Right lobe of liver (tissue), 6 donors: ENCODE results near the gene DAG1. TPM values are rescaled to one million over a fixed set of nuclear protein-coding genes. Genes with fewer than 3 reads are reported as not detected.

ENCODE experiments used
- ATAC-seq, 4 donors: fragments of 200-7000 bp; cut with Tn5 transposase; one replicate each; pipeline ENCODE4 v1.9.1; 2020; ENCODE audit warnings: mild to moderate bottlenecking in 4 of 4, moderate library complexity in 4 of 4
- DNase-seq, 3 donors: peaks; one replicate each; pipeline ENCODE4 v3.0.0-alpha.2; 2020
- H3K27ac ChIP-seq, 3 donors: fragments of 200-600 bp; one replicate each; pipeline ENCODE4 v1.8.0; 2022
- H3K27me3 ChIP-seq, 2 donors: fragments of 200-600 bp; one replicate each; pipeline ENCODE4 v1.8.0; 2022
- H3K36me3 ChIP-seq, 4 donors: fragments of 200-600 bp; sonication (generic) in 1 of 4; one replicate each; pipeline versions ENCODE4 v1.5.1 to v1.8.0; 2017 to 2022; ENCODE audit warnings: control low read depth in 1 of 4
- H3K4me1 ChIP-seq, 4 donors: fragments of 200-600 bp; sonication (generic) in 1 of 4; one replicate each; pipeline versions ENCODE4 v1.5.1 to v1.8.0; 2017 to 2022; ENCODE audit warnings: control low read depth in 1 of 4
- H3K4me3 ChIP-seq, 3 donors: fragments of 200-600 bp; one replicate each; pipeline ENCODE4 v1.8.0; 2022
- H3K9me3 ChIP-seq, 4 donors: fragments of 200-600 bp; sonication (generic) in 1 of 4; one replicate each; pipeline versions ENCODE4 v1.5.1 to v1.8.0; 2017 to 2022; ENCODE audit warnings: control low read depth in 1 of 4
- CTCF ChIP-seq, 4 donors: fragments of 200-600 bp in 3 of 4; fragments of 450-650 bp in 1 of 4; IDR thresholded peaks; one replicate each; pipeline versions ENCODE4 v1.5.1 to v1.8.0; 2016 to 2022; ENCODE audit warnings: antibody characterized with exemption in 4 of 4, mild to moderate bottlenecking in 2 of 4
- POLR2A ChIP-seq: fragments of 450-650 bp; IDR thresholded peaks from one replicate; pipeline ENCODE4 v1.6.1; 2017; ENCODE audit warnings: antibody characterized with exemption, mild to moderate bottlenecking
- WGBS: methylation state at CpG from one replicate; pipeline ENCODE4 v1.1.6; 2018; ENCODE audit warnings: low coverage, low lambda C conversion rate; ENCODE audit not compliant: insufficient coverage; ENCODE audit errors: missing lambda C conversion rate; 5-methylcytosine and 5-hydroxymethylcytosine counted together
- intact Hi-C, 2 donors: fragments of 100-400 bp; cut with DNase I; formaldehyde crosslinking; loops; one replicate each; pipeline versions ENCODE4 v1.11.2 to v1.14.1; 2022
- total RNA-seq, 6 experiments: library from RNA; depleted of rRNA in 2 of 6; stranded (reverse); fragments of >200 nt in 2 of 6; fragmentation: NEBNext Ultra II Directional in 3 of 6; extraction: Animal tissue kit (Norgen Biotek cat#: 25700) in 3 of 6; gene quantifications; one replicate each; pipeline versions ENCODE4 v1.1.0 to v1.2.4, GENCODE V29; 2016 to 2023
- donor health status: DM: no; HTN: yes; CAD: no.
- donor health status: DM: no; HTN: no; CAD: no.
- donor health status: DM: no; HTN: no; CAD: no.
- donor health status: DM: no; HTN: yes; CAD: no.
- donor health status: DM: no; HTN: yes; CAD: no.

The DAG1 gene
- total RNA-seq, 6 experiments from 2014 or later: 54.5 to 92.5 (median 65.2) TPM

- no peaks in the 10 kb centered on the region for H3K36me3 ChIP-seq
- TF ChIP-seq CTCF (IDR thresholded peaks at IDR 0.05): no peak
- no peak for TF ChIP-seq POLR2A
- intact Hi-C loops: no loop called here
- peaks cover 0 to 21% (median 5%) of the 10 kb centered on the region in 4 donors for H3K4me1 ChIP-seq
- 94% methylated on average over 10 of the region's 18 CpGs for WGBS
- H3K27me3 ChIP-seq: no peaks in the 10 kb centered on the region
- ATAC-seq (no peak), DNase-seq (no peak)
- no peaks in the 10 kb centered on the region for H3K9me3 ChIP-seq
- no peak overlapping the region for H3K4me3 ChIP-seq
- H3K27ac ChIP-seq: peak overlapping the region in 1 of 3 donors; percentile 38
Observed at GRCh38 chr3:49465270-49466034, 4.6 kb upstream of the DAG1 start.

- no peaks in the 10 kb centered on the region for H3K27me3 ChIP-seq
- H3K4me1 ChIP-seq: peaks cover 0 to 22% (median 5%) of the 10 kb centered on the region in 4 donors
- H3K4me3 ChIP-seq: no peak overlapping the region
- intact Hi-C loops: no loop called here
- ATAC-seq: no peak
- DNase-seq: no peak
- peak overlapping the region in 1 of 3 donors; percentile 38 for H3K27ac ChIP-seq
- H3K9me3 ChIP-seq: no peaks in the 10 kb centered on the region
- WGBS: 90% methylated on average over 2 of the region's 2 CpGs
- TF ChIP-seq POLR2A (no peak), CTCF (IDR thresholded peaks at IDR 0.05) (no peak)
- H3K36me3 ChIP-seq: no peaks in the 10 kb centered on the region
Observed at GRCh38 chr3:49466085-49466484, 4.0 kb upstream of the DAG1 start.

GRCh38 chr3:49469037-49469935 is 781 bp upstream of the DAG1 start:
- intact Hi-C loops: no loop called here
- no peaks in the 10 kb centered on the region for H3K36me3 ChIP-seq
- H3K4me1 ChIP-seq: peaks cover 0 to 34% (median 13%) of the 10 kb centered on the region in 4 donors
- WGBS: 13% methylated on average over 11 of the region's 23 CpGs
- ATAC-seq: peak; percentile 31 to 54 (median 42)
- peak overlapping the region; percentile 74 to 95 (median 88) for H3K27ac ChIP-seq
- TF ChIP-seq CTCF (IDR thresholded peaks at IDR 0.05) (no peak), POLR2A (no peak)
- H3K9me3 ChIP-seq: no peaks in the 10 kb centered on the region
- H3K27me3 ChIP-seq: no peaks in the 10 kb centered on the region
- H3K4me3 ChIP-seq: peak overlapping the region; percentile 44 to 85 (median 44)
- DNase-seq: peak; percentile 66 to 75 (median 73)

GRCh38 chr3:49470714-49471420 is 800 bp downstream of the DAG1 start:
- Histone ChIP-seq H3K27ac (peak overlapping the region; percentile 73 to 95 (median 88)), H3K4me1 (peaks cover 0 to 27% (median 13%) of the 10 kb centered on the region in 4 donors)
- 4% methylated on average over 10 of the region's 23 CpGs for WGBS

More at GRCh38 chr3:49470714-49471420, 800 bp downstream of the DAG1 start:
- TF ChIP-seq CTCF (IDR thresholded peaks at IDR 0.05): no peak
- peak; percentile 4 for TF ChIP-seq POLR2A
- ATAC-seq (no peak), DNase-seq (no peak)
- intact Hi-C loops: no loop called here
- Histone ChIP-seq H3K36me3 (no peaks in the 10 kb centered on the region), H3K9me3 (no peaks in the 10 kb centered on the region), H3K4me3 (peak overlapping the region; percentile 85 to 96 (median 93)), H3K27me3 (no peaks in the 10 kb centered on the region)
